Measurements from ENCODE around the gene MSANTD7.
"Not testable (repeated sequence)": the region's sequence is repeated elsewhere in the genome, so short reads cannot be mapped to it uniquely, and the experiment has no call there.

Gene MSANTD7, protein sequence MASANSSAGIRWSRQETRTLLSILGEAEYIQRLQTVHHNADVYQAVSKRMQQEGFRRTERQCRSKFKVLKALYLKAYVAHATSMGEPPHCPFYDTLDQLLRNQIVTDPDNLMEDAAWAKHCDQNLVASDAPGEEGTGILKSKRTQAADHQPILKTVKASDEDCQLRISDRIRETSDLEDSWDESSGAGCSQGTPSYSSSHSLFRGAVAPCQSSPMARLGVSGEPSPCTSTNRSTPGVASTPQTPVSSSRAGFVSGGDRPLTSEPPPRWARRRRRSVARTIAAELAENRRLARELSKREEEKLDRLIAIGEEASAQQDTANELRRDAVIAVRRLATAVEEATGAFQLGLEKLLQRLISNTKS

DNA sequence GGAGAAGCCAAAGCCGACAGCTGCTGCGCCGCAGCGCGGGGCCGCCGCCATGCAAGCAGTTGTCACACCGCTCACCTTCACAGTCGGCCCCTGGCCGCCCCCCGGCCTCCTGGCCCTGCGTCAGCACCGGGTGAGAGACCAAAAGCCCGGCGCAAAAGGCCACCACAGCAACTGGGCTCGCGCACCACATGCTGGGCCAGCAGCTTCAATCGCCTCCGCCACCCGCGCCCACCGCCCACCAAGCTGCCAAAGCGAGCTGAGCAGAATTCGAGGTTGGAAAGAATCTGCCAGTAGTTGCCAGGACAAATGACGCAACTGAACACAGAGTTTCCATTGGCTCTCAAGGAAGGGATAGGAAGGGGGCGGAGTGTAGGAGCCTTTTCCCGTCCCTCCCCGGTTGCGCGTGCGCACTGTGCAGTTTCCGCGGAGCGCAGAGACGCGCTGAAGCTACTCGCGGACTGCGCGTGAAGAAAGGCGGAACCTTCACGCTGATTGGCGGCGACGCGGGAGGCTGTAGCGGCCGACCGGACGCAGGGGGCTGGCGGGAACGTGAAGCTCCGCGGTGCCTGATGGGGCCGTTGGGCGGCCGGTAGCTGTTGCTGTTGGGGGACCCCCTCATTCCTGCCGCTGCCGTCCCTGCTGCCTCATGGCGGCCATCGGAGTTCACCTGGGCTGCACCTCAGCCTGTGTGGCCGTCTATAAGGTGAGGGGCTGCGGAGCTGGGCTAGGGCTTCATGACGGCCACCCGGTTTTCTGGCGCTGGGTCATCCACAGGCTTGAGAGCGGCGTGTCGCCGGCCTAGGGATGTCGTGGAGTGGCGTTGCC is at the start of gene MSANTD7, which contains the start of the genes CDNF and HSPA14:
TSS of gene MSANTD7 (plus strand) at position 550 of the 825 bp plus-strand sequence. CDS start 3,979 bp downstream, outside the sequence.
TSS of gene CDNF (minus strand) at position 281 of the 825 bp plus-strand sequence. CDS start at position 190, 91 bp downstream.
TSS of gene HSPA14 (plus strand) at position 550 of the 825 bp plus-strand sequence. CDS start at position 647, 97 bp downstream.
- DNase-seq (ENCODE audit: low read depth): peak; percentile 99

DNA sequence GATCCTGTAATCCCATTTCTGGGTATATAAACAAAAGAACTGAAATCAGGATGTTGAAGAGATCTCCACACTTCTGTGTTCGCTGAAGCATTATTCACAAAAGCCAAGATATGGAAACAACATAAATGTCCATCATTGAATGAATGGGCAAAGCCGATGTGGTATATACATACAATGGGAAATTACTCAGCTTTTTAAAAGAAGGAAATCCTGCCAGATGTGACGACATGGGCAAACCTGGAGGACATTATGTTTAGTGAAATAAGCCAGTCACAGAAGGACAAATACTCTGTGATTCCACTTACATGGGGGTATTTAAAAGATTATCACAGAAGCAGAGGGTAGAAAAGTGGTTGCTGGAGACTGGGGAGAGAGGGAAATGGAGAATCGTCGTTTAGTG is 39.5 kb upstream of the MSANTD7 start:
- no peak for DNase-seq (ENCODE audit: low read depth)

DNA sequence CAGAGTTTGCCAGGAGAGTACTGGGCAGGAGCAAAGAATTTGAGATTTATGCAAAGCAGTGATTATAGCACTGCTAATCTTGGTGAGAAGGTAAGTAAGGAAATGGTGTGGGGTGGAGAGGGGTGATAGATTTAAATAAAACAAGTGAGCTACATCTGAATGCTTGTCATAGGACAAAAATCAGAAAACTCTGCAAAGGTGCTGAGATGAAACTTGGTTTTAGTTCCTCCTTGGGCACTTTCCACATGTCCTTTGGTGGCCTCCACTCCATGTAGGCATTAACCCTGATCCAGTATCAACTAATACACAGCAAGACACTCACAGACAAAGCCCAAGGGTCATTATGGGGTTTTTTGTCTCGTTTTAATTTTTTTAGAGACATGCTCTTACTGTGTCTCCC is 37.7 kb upstream of the MSANTD7 start:
- DNase-seq (ENCODE audit: low read depth): no peak

DNA sequence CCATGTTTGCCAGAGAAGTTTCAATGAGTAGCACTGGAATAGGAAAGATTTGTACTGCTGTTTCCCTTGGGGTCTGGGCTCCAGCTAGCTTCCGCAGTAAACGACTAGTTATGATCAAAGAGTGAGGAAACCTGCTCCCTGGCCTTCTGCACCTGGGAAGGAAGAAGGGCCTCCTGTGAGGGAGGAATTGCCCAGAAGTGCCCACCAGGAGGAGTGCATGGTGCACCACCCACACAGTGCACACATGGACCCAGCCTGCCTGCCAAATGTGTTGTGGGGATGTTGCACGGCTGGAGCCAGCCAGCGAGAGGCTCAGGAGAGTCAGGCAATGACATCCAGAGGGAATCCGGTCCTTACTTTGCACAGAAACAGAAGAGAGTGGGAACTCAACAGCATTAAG is 36.4 kb upstream of the MSANTD7 start:
- DNase-seq (ENCODE audit: low read depth): no peak

DNA sequence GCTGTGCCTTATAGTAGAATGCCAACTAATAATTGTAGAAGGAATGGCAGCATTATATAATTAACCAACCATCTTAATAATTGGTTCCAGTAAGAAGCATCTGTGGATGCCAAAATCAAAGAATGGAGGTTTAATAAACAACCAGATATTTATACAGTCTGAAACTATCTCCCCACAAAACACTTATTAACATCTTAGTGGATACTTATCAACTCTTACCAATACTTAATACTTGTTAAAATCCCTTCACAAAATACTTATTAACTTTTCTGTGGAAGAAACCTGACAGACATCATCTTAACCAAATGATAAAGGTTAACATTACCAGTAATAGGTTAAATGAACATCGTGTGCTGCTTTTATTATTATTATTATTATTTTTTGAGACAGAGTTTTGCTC is 34.3 kb upstream of the MSANTD7 start:
- DNase-seq (ENCODE audit: low read depth): no peak

DNA sequence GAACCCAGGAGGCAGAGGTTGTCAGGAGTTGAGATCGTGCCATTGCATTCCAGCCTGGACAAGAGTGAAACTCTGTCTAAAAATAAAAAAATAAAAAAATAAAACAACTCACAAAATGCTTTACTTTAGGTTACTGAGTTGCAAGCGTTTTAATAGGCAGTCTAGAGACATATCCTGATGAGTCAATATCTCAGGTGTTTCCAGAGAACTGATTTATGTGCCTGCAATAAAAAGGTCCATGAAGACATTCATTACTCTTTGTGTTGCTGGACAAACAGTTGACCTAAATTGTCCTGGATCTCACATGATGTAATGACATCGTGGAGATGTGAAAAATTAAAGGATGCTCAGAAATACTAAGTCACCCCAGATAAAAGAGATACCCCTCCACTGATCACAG is 31.8 kb upstream of the MSANTD7 start:
- no peak for DNase-seq (ENCODE audit: low read depth)

DNA sequence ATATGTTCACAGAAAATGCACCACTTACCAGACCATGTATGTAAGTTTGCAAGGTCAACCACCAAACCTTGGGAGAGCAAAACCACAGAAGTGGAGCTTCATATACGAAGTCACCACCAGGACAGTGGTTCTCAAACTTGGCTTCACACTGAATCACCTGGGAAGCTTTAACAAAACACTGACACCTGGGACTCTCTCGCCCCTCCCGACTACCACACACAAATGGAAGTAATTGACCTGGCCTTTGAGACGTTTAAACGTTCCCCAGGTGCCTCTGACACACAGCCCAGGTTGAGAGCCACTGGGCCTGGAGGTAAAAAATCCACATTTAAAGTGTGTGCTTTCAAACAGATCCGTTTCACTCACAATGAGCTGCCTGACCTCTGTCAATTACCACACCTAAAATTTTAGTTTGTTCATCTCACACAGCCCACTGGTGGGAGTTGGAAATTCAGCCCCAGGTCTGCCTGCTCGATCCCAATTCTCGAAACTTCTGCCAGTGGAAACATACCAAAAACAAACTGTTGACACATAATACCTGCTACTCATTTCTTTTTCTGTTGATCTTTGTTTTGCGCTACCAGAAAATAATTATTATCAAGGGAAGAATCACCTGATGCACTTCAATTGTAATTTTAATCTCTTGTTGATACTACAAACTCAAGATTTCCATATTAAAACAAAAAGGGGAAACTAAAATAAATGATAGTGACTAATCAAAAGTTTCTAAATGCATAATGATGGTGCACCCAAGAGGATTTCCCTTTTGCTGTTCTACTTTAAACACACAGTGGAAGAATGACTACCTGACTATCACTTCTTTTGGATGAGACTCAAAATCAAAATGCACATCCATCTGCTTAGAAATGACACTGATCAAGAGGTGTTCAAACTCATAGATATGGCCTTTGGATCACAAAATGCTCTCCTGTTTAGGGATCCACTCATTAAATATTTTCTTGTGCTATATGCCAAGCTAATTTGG is 26.8 kb upstream of the MSANTD7 start:
- no peak for DNase-seq (ENCODE audit: low read depth)

DNA sequence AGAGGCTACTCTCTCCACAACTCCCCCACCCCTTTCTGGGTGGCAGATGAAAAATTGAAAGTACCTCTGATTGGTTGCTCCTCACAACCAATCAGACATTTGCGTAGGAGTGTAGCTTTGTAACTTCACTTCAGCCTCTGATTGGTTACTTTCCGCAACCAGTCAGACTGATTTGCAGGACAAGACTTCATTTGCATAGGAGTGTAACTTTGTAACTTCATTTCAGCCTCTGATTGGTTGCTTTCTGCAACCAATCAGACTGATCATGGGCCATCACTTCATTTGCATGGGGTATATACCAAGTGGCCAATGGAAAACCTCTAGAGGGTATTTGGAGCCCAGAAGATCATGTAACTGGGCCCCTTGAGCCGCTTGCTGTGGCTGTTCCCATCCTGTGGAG is 25.8 kb upstream of the MSANTD7 start:
- no peak for DNase-seq (ENCODE audit: low read depth)

DNA sequence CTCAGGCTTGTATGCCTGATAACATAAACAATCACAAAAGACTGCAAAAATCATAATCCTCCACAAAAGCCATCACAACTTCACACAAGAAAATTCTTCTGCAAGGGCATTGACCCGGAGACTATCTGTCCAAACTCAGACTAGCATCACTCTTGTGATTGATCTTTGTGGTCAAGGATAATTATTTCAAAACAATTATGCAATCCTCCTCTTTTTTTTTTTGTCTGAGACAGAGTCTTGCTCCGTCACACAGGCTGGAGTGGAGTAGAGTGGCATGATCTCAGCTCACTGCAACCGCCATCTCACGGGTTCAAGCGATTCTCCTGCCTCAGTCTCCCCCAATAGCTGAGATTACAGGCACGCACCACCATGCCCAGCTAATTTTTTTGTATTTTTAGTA is 22.4 kb upstream of the MSANTD7 start:
- DNase-seq (ENCODE audit: low read depth): no peak

DNA sequence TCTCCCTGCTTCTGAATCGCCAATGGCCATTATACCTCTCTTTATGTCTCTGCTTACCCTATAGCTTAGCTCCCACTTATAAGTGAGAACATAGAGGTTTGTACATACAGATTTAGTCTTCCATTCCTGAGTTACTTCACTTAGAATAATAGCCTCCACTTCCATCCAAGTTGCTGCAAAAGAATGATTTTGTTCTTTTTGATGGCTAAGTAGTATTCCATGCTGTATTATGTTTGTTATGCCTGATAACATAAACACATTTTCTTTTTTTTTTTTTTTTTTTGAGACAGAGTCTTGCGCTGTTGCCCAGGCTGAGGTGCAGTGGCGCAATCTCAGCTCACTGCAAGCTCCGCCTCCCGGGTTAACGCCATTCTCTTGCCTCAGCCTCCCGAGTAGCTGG is 21.4 kb upstream of the MSANTD7 start:
- DNase-seq (ENCODE audit: low read depth): not testable (repeated sequence)

DNA sequence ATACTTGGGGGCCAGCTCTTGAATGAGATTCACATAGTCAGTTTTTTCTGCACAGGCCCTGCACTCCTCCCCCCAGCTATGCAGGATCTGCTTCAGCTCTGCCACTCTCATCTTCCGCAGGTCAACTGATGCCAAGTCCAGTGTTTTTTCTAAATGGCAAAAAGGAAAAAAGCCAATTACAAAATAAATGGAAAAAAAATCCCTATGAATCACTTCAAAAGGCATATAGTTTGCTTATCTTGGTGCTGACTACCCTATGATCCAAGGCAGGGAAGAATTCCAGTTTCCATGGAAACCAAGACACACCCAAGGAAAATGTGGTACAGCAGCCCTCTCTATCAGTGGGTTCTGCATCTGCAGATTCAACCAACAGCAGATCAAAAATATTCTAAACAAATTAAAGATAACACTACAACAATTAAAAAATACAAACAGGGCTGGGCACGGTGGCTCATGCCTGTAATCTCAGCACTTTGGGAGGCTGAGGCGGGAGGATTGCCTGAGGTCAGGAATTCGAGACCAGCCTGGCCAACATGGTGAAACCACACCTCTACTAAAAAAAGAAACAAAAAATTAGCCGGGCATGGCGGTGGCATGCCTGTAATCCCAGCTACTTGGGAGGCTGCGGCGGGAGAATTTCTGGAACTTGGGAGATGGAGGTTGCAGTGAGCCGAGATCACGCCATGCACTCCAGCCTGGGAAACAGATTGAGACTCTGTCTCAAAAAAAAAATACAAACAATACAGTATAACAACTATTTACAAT is 17.9 kb upstream of the MSANTD7 start:
- DNase-seq (ENCODE audit: low read depth): peak; percentile 93

DNA sequence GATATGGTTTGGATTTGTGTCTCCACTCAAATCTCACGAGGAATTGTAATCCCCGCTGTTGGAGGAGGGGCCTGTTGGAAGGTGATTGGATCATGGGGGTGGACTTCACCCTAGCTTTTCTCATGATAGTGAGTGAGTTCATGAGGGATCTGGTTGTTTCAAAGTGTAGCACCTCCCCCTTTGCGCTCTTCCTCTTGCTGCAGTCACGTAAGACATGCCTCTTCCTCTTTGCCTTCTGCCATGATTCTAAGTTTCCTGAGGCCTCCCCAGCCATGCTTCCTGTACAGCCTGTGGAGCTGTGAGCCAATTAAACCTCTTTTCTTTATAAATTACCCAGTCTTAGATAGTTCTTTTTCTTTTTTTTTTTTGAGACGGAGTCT is 17.3 kb upstream of the MSANTD7 start:
- no peak for DNase-seq (ENCODE audit: low read depth)

DNA sequence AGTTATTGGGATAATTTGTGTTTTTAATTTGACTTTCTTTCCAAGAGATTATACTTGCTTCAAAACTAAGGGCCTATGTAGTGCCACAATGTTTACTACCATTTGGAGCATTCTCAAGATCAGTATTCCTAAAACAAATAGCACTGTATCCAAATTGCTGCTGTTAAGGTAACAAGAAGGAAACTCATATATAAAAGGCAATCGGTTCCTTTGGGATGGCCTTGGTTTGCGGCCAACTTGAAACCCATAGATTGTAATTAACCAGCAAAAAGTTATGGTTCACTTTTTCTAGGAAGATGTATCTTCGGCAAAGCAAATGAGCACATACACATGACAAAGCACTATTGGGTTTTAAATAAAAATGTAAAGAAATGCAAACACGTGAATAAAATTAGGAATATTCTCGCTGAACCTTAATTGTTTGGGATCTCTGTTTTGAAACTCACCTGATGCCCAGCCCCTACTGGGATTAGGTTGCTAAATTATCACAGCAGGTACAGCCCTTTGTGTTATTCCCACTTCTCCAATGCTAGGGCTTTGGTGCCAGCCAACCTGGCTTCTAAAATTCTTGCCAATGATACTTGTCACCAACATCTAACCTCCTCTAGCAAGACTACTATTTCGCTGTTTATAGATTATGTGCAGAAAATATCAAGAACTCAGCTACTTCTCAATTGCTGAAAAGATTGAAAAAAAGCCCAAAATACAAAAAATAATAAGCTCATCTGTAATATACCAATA is 16.3 kb upstream of the MSANTD7 start:
- DNase-seq (ENCODE audit: low read depth): no peak

DNA sequence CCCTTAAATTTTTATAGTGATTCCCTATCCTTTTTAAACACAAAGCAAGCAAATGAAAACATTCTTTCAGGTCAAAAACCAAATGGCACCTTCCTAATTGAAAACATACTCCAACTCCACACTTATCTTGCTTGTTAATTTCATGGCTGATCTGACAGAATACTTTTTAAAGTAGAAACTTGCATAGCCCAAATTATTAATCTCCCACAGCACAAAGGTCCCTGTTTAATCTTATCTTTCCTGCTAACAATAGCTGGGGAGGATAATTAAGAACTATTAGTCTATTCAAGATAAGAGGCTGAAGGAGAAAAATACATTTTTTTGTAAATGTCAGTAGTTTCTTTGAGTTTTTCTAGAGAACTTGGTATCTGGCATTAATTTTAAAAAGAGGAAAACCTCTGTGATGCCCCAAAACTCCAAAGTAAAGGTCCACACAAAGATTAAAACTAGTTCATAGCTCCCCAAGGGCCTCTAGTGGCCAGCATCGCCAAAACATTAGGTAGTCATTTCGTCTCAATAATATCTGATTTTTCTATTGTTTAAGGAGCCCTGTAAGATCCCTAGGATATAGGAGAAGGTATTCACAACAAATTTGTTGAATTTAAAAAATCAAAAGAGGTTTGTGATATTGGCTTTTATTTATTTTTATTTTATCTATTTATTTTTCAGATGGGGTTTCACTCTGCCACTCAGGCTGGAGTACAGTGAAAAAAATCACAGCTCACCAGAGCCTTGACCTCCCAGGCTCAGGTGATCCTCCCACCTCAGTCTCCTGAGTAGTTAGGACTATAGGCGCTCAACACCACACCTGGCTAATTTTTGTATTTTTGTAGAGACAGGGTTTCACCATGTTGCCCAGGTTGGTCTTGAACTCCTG is 15.0 kb upstream of the MSANTD7 start:
- no peak for DNase-seq (ENCODE audit: low read depth)

DNA sequence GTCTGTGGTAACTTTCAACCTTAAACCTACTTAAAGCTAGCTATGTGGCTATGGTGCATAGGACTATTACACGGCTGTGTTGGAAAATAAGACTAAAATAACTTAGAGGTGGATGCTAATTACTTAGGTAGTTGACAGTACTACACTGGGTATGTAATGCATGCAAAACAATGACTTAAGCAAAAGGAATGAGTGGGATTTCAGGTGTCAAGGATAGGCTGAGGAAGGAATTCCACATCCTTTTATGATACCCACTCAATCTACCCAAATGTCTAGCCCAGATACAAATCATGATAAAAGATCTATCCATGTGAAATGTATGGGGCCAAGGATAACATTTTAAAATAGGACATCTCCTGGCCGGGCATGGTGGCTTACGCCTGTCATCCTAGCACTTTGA is 14.1 kb upstream of the MSANTD7 start:
- DNase-seq (ENCODE audit: low read depth): no peak

DNA sequence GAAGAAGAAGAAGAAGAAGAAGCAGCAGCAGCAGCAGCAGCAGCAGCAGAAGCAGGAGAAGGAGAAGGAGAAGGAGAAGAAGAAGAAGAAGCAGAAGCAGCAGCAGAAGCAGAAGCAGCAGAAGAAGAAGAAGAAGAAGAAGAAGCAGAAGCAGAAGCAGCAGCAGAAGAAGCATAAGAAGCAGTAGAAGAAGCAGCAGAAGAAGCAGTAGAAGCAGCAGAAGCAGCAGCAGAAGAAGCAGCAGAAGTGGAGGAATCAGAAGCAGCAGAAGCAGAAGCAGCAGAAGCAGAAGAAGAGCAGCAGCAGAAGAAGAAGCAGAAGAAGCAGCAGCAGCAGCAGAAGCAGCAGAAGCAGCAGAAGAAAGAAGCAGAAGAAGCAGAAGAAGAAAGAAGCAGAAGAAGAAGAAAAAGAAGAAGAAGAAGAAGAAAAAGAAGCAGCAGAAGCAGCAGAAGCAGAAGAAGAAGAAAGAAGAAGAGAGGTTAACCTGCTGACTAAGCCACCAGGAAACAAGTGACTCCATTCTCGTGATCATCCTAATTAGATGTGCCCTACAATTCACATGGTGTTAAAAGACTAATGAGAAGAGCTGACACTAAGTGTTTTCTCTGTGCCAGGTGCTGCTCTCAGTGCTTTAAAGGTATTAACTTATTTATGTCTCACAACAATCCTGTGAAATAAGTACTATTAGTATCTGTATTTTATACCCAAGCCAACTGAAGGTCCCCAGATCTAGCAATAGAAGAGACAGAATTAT is 11.9 kb upstream of the MSANTD7 start:
- DNase-seq (ENCODE audit: low read depth): no peak

DNA sequence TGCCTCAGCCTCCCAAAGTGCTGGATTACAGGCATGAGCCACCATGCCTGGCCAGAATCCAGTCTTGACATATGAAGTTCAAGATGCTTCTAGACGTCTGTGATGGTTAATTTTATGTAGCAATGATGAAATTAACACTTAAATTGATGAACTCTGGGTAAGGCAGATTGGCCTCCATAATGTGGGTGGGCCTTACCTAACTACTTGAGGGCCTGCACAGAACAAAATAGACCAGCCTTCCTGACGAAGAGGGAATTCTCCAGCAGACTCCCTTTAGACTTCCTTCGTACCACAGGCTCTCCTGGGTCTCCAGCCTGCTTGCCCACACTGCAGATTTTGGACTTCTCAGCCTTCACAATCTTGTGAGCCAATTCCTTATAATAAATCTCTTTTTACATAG is 5.0 kb upstream of the MSANTD7 start:
- no peak for DNase-seq (ENCODE audit: low read depth)

DNA sequence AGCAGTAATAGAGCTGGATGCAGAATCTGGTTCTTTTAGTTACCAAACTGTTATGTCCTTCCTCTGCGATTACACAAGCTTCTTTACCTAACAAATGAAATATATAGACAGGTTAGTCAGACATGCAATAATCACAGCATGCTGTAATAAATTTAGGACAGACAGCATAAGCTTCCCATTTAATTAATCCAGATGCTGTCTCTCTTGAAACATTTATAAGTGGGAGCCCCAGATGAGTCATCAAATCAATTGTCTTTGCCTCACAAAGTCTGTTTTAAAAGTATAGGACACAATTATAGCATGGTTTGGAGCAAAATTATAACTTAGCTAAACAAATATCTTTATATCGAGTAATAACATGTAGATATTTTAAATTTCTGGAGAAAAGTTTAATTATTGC is 1.9 kb upstream of the MSANTD7 start:
- DNase-seq (ENCODE audit: low read depth): no peak

Measured in stromal cell of bone marrow (primary cell).